HEK293 (cell line): ENCODE measurements around the gene RAB42.
A peak's percentile ranks its signal among the peaks of the same experiment; 100 is the strongest.

Experiments
- HOXD13 ChIP-seq: sonication (generic); formaldehyde crosslinking; IDR thresholded peaks from 2 replicates; pipeline ENCODE4 v1.8.0; 2022; ENCODE audit warnings: missing genetic modification reagents, borderline replicate concordance
- MZF1 ChIP-seq: fragments of 450-650 bp; formaldehyde crosslinking; IDR thresholded peaks from 2 replicates; pipeline ENCODE4 v1.5.1; 2017; ENCODE audit warnings: missing biosample characterization, missing genetic modification characterization, borderline replicate concordance
- OVOL3 ChIP-seq: fragments of 450-650 bp; formaldehyde crosslinking; IDR thresholded peaks from 2 replicates; pipeline ENCODE4 v1.5.1; 2016; ENCODE audit warnings: missing biosample characterization, missing genetic modification characterization
- ZBTB17 ChIP-seq: fragments of 450-650 bp; formaldehyde crosslinking; IDR thresholded peaks from 2 replicates; pipeline ENCODE4 v1.5.1; 2016; ENCODE audit warnings: missing biosample characterization, missing genetic modification characterization
- ZBTB20 ChIP-seq: fragments of 450-650 bp; formaldehyde crosslinking; IDR thresholded peaks from 2 replicates; pipeline ENCODE4 v1.5.1; 2016; ENCODE audit warnings: missing biosample characterization, missing genetic modification characterization
- ZBTB21 ChIP-seq: fragments of 450-650 bp; formaldehyde crosslinking; IDR thresholded peaks from 2 replicates; pipeline ENCODE4 v1.5.1; 2017; ENCODE audit warnings: missing biosample characterization, missing genetic modification characterization
- ZNF114 ChIP-seq: fragments of 450-650 bp; formaldehyde crosslinking; IDR thresholded peaks from 2 replicates; pipeline ENCODE4 v1.5.0; 2017; ENCODE audit warnings: missing biosample characterization, missing genetic modification characterization
- ZNF138 ChIP-seq: fragments of 450-650 bp; formaldehyde crosslinking; IDR thresholded peaks from 2 replicates; pipeline ENCODE4 v1.5.1; 2016; ENCODE audit warnings: missing biosample characterization, missing genetic modification characterization, borderline replicate concordance
- ZNF239 ChIP-seq: fragments of 450-650 bp; formaldehyde crosslinking; IDR thresholded peaks from 2 replicates; pipeline ENCODE4 v1.5.1; 2016; ENCODE audit warnings: missing biosample characterization, missing genetic modification characterization
- ZNF302 ChIP-seq: fragments of 450-650 bp; formaldehyde crosslinking; IDR thresholded peaks from 2 replicates; pipeline ENCODE4 v1.5.1; 2016; ENCODE audit warnings: missing biosample characterization, missing genetic modification characterization, low read depth
- ZNF404 ChIP-seq: fragments of 450-650 bp; formaldehyde crosslinking; IDR thresholded peaks from 2 replicates; pipeline ENCODE4 v1.5.1; 2017; ENCODE audit warnings: missing biosample characterization, missing genetic modification characterization
- TF ChIP-seq, protein P1 (sequence below): fragments of 450-650 bp; formaldehyde crosslinking; IDR thresholded peaks from 2 replicates; pipeline ENCODE4 v1.5.1; 2016; ENCODE audit warnings: missing biosample characterization, missing genetic modification characterization
- TF ChIP-seq, protein P2 (sequence below): fragments of 450-650 bp; formaldehyde crosslinking; IDR thresholded peaks from 2 replicates; pipeline ENCODE4 v1.5.1; 2016; ENCODE audit warnings: missing biosample characterization, missing genetic modification characterization
- TF ChIP-seq, protein P3 (sequence below): IDR thresholded peaks from 2 replicates; pipeline ENCODE4 v1.6.1; 2011; ENCODE audit warnings: mild to moderate bottlenecking, low read depth, low read length, borderline replicate concordance
- TF ChIP-seq, protein P4 (sequence below): fragments of 450-650 bp; formaldehyde crosslinking; IDR thresholded peaks from 2 replicates; pipeline ENCODE4 v1.5.1; 2017; ENCODE audit warnings: missing biosample characterization, missing genetic modification characterization
- TF ChIP-seq, protein P5 (sequence below): fragments of 450-650 bp; formaldehyde crosslinking; IDR thresholded peaks from 2 replicates; pipeline ENCODE4 v1.5.1; 2016; ENCODE audit warnings: missing biosample characterization, missing genetic modification characterization

RAB42 gene

DNA sequence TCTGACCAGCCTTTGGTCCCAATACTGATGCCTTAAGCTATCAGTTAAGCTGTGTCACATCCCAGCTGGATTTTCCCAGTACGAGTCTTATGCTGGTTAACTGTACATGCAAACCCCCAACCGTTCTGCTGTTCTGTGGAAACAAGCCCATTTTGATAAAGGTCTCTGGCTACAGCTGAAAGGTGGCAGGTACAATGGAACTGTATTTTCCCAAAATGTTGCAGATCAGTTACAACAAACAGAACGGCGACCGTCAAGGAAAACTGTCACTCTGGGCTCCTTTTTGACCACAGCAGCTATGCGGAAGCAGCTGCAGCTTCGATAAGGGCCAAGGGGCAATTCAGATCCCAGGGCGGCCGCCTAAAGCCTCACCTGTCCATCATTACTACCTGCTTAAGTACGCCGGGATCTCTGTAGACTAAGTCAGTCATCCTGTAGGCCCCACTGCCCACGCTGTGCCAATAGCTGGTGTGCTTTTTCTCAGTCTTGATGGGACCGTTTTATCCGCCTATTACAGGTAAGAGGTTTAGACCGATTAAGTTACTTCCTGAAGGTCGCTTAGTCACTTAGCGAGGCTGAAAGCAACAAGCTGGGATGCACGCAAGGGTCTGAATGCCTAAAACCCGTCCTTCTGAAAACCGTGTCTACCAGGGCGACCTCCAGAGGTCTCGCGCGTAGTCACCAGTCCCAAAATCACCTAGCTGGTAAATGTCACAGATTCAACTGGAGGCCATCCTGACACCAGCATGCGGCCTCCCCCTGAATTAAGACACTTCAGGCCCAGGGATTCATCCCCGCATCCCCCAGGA lies 11.1 kb upstream of the RAB42 start (continued):
- TF ChIP-seq, protein P1, sequence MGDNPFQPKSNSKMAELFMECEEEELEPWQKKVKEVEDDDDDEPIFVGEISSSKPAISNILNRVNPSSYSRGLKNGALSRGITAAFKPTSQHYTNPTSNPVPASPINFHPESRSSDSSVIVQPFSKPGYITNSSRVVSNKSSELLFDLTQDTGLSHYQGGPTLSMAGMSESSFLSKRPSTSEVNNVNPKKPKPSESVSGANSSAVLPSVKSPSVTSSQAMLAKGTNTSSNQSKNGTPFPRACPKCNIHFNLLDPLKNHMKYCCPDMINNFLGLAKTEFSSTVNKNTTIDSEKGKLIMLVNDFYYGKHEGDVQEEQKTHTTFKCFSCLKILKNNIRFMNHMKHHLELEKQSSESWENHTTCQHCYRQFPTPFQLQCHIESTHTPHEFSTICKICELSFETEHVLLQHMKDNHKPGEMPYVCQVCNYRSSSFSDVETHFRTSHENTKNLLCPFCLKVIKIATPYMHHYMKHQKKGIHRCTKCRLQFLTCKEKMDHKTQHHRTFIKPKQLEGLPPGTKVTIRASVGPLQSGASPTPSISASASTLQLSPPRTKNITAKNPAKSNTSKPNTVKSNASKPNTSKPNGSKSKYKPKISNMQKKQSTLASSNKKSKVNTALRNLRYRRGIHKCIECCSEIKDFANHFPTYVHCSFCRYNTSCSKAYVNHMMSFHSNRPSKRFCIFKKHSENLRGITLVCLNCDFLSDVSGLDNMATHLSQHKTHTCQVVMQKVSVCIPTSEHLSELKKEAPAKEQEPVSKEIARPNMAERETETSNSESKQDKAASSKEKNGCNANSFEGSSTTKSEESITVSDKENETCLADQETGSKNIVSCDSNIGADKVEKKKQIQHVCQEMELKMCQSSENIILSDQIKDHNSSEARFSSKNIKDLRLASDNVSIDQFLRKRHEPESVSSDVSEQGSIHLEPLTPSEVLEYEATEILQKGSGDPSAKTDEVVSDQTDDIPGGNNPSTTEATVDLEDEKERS (tag by site-specific recombination), result no peak
- no peak for TF ChIP-seq ZNF138 (tag by site-specific recombination)
- no peak for TF ChIP-seq ZNF404 (tag by site-specific recombination)
- no peak for TF ChIP-seq ZNF302 (tag by site-specific recombination)
- no peak for TF ChIP-seq OVOL3 (tag by site-specific recombination)
- TF ChIP-seq, protein P2, sequence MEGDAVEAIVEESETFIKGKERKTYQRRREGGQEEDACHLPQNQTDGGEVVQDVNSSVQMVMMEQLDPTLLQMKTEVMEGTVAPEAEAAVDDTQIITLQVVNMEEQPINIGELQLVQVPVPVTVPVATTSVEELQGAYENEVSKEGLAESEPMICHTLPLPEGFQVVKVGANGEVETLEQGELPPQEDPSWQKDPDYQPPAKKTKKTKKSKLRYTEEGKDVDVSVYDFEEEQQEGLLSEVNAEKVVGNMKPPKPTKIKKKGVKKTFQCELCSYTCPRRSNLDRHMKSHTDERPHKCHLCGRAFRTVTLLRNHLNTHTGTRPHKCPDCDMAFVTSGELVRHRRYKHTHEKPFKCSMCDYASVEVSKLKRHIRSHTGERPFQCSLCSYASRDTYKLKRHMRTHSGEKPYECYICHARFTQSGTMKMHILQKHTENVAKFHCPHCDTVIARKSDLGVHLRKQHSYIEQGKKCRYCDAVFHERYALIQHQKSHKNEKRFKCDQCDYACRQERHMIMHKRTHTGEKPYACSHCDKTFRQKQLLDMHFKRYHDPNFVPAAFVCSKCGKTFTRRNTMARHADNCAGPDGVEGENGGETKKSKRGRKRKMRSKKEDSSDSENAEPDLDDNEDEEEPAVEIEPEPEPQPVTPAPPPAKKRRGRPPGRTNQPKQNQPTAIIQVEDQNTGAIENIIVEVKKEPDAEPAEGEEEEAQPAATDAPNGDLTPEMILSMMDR, result peak; percentile 29; the same call in 1 of the 2 replicates
- TF ChIP-seq ZNF114 (tag by site-specific recombination), result no peak
- TF ChIP-seq ZBTB20 (tag by site-specific recombination), result peak; percentile 74
- TF ChIP-seq, protein P3, sequence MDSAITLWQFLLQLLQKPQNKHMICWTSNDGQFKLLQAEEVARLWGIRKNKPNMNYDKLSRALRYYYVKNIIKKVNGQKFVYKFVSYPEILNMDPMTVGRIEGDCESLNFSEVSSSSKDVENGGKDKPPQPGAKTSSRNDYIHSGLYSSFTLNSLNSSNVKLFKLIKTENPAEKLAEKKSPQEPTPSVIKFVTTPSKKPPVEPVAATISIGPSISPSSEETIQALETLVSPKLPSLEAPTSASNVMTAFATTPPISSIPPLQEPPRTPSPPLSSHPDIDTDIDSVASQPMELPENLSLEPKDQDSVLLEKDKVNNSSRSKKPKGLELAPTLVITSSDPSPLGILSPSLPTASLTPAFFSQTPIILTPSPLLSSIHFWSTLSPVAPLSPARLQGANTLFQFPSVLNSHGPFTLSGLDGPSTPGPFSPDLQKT, result no peak
- no peak for TF ChIP-seq HOXD13 (CRISPR knock-in tag)
- TF ChIP-seq, protein P4, sequence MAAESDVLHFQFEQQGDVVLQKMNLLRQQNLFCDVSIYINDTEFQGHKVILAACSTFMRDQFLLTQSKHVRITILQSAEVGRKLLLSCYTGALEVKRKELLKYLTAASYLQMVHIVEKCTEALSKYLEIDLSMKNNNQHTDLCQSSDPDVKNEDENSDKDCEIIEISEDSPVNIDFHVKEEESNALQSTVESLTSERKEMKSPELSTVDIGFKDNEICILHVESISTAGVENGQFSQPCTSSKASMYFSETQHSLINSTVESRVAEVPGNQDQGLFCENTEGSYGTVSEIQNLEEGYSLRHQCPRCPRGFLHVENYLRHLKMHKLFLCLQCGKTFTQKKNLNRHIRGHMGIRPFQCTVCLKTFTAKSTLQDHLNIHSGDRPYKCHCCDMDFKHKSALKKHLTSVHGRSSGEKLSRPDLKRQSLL (tag by site-specific recombination), result no peak
- TF ChIP-seq, protein P5, sequence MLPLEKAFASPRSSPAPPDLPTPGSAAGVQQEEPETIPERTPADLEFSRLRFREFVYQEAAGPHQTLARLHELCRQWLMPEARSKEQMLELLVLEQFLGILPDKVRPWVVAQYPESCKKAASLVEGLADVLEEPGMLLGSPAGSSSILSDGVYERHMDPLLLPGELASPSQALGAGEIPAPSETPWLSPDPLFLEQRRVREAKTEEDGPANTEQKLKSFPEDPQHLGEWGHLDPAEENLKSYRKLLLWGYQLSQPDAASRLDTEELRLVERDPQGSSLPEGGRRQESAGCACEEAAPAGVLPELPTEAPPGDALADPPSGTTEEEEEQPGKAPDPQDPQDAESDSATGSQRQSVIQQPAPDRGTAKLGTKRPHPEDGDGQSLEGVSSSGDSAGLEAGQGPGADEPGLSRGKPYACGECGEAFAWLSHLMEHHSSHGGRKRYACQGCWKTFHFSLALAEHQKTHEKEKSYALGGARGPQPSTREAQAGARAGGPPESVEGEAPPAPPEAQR (tag by site-specific recombination), result 0 out of 2 replicates have a peak, but pooled peaks have one; percentile 15
- no peak for TF ChIP-seq ZBTB21
- peak; percentile 11; the same call in 1 of the 2 replicates for TF ChIP-seq ZBTB17
- no peak for TF ChIP-seq ZNF239
- TF ChIP-seq MZF1 (tag by site-specific recombination), result no peak
- TF ChIP-seq, all 188 proteins: peak for 4
